ENCODE measurements around the gene DCAF5. TPM values are rescaled to one million over a fixed set of nuclear protein-coding genes. Genes with fewer than 3 reads are reported as not detected.

Gene DCAF5
- total and polyA plus RNA-seq, 8 donors, result 15.9 to 30.4 (median 20.2) TPM

DNA sequence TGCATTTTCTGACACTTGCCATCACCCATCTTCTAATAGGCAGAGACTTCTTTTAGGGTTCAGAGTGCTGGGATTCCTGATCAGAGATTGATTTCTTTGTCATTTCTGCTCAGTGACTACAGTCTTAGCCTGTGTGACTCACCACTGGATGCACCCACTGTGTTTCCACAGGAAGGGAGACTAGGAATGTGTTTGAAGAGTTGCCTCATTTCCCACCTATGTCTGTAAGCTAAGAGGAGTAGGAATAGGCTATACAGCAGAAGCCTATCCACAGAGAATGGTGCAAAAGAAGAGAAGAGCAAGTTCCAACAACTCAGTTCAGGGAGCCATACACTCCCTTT is 113.7 kb downstream of the DCAF5 start:
- no peak for TF ChIP-seq CTCF (IDR thresholded peaks at IDR 0.05)
- no peaks in the 10 kb centered on the region for H3K27me3 ChIP-seq
- DNase-seq (no peak), ATAC-seq (no peak), FAIRE-seq (no peak)
- no peaks in the 10 kb centered on the region for H3K36me3 ChIP-seq
- intact Hi-C loops (cut with DNase I), result no loop called here
- no peak overlapping the region for H3K27ac ChIP-seq
- no peaks in the 10 kb centered on the region for H3K9me3 ChIP-seq
- no peak overlapping the region for H3K4me3 ChIP-seq
- peaks cover 6 to 19% (median 17%) of the 10 kb centered on the region in 3 donors for H3K4me1 ChIP-seq

DNA sequence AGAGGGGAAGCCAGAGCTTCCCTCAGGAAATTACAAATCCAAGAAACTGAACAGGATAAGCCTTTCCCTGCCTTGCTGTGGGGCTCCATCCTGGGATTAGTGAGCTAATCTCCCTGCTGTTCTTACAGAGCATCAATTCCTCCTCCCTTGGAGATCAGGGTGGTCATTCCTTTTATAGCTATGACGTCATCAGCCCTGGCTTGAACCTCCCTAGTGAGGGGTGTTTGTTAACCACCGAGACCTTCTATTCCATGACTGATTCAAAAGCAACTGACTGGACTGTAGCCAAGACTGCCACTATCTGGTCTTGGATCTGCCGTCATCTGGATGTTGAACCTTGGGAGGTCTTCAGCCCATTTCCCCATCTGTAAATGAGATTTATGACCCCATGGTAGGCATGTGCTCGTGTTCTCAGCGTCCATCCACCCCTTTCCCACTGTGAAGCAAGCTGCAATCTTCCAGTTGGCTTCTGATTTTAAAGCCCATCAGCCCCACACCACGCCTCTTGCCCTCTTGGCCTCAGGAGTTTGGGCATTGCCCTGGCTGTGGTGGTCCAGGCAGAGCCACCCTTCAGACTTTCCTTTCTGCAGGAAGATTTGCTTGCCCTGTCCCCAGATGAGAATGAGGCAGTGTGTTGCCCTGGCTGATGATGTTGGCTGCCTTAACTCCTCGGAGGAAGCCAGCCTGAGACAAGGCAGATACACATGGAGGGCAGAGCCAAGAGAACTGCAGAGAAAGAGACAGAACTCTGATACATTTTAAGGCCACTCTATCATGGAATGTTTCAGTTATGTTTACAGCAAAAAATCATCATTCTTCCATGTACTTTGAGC is 114.2 kb downstream of the DCAF5 start:
- FAIRE-seq (no peak), DNase-seq (no peak), ATAC-seq (no peak)
- intact Hi-C loops (cut with DNase I), result no loop called here
- H3K4me3 ChIP-seq, result no peak overlapping the region
- H3K27ac ChIP-seq, result no peak overlapping the region
- H3K9me3 ChIP-seq, result no peaks in the 10 kb centered on the region
- no peaks in the 10 kb centered on the region for H3K27me3 ChIP-seq
- TF ChIP-seq CTCF (IDR thresholded peaks at IDR 0.05), result no peak
- peaks cover 6 to 13% (median 11%) of the 10 kb centered on the region in 3 donors for H3K4me1 ChIP-seq
- 43 to 55% methylated on average over 7 of the region's 7 CpGs for WGBS, 2 donors
- H3K36me3 ChIP-seq, result no peaks in the 10 kb centered on the region

DNA sequence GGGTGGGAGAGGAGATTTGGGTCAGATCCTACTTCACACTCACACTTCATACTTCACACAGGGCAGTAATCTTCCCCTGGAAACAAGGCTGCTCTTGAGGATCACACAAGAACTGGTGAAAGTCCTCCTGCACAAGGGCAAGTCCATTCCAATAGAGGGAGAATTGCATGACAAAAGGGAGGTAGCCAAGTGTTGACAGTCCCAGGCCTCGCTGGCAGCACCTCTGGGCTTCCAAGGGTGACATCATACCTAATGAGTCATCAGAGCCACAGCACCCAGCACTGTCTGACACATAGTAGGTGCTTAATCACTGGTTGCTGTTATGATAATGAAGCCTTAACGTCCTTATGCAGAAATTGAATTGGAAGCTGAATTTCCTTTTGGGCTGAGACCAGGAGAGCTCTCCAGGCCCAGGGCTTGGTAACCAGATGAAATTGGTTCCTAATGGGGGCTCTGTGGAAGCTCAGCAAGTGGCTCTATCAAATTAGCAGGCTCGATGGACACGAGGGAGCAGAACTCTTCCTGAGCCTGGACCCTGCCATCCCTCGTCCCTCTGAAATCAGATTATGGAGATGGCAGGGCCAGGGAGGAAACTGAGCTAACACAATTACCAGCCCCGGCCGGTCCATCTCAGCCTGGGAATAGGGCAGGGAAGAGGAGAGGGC is 115.0 kb downstream of the DCAF5 start:
- TF ChIP-seq CTCF (IDR thresholded peaks at IDR 0.05), result no peak
- no peak for DNase-seq
- FAIRE-seq, result no peak
- no peaks in the 10 kb centered on the region for H3K27me3 ChIP-seq
- no peaks in the 10 kb centered on the region for H3K36me3 ChIP-seq
- no peak overlapping the region for H3K4me3 ChIP-seq
- ATAC-seq, result no peak
- intact Hi-C loops (cut with DNase I), result no loop called here
- no peak overlapping the region for H3K27ac ChIP-seq
- peaks cover 0 to 8% (median 6%) of the 10 kb centered on the region in 3 donors for H3K4me1 ChIP-seq
- 65 to 68% methylated on average over 7 of the region's 7 CpGs for WGBS, 2 donors
- no peaks in the 10 kb centered on the region for H3K9me3 ChIP-seq

GRCh38 chr14:69036757-69037506 is 116.0 kb downstream of the DCAF5 start:
- WGBS, 2 donors, result 79 to 81% methylated on average over 10 of the region's 10 CpGs
- no peaks in the 10 kb centered on the region for H3K36me3 ChIP-seq
- no peaks in the 10 kb centered on the region for H3K9me3 ChIP-seq
- intact Hi-C loops (cut with DNase I), result no loop called here
- no peak for TF ChIP-seq CTCF (IDR thresholded peaks at IDR 0.05)
- ATAC-seq (no peak), DNase-seq (no peak), FAIRE-seq (no peak)
- H3K27me3 ChIP-seq, result no peaks in the 10 kb centered on the region
- H3K4me3 ChIP-seq, result no peak overlapping the region
- no peak overlapping the region for H3K27ac ChIP-seq
- no peaks in the 10 kb centered on the region for H3K4me1 ChIP-seq

All from pancreas (tissue), 10 donors.